GM12891 (cell line): ENCODE measurements around the gene SLC9A4.

ENCODE experiments used
- POLR2A ChIP-seq: IDR thresholded peaks from 2 replicates; pipeline ENCODE4 v1.6.1; 2011; ENCODE audit warnings: low read depth, low read length, control low read depth
- TAF1 ChIP-seq: IDR thresholded peaks from 2 replicates; pipeline ENCODE4 v1.6.1; 2011; ENCODE audit warnings: low read depth, low read length, control low read depth

DNA sequence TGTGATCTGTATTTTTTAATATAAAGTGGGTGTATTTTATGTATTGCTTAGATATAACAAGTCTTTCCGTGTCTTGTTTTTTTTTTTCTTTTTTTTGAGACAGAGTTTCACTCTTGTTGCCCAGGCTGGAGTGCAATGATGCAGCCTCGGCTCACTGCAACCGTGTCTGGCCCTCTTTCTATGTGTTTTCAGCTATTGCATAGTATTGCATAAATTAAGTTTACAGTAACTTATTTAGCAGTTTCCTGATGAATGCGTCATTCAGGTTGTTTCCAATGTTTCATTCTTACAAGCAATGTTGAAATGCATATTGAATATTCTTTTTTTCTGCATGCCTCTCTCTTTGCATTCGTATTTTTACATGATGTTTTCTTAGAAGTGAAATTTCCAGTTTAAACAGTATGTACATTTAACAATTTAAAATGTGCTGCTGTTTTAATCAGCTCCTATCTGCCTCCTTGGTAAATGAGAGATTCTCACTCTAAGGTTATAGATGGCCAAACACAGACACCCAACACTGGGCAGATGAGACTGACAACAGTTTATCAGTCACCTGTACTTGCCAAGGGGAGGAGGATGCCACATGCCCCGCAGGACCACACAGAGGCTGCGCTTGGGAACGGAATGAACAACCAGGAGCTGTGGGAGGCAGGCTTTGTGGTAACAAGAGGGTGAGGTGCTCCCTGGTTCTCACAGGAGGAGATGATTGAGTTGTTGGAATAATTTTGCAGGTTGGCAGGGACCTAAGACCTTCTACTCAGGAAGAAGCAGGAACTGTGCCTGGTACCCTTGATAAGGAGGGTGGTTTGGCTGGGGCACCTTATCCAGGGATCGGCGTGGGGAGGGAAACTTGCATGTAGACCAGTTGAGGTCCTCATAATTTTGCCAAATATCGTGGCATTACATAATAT is 7.5 kb downstream of the SLC9A4 start:
- no peak for TF ChIP-seq POLR2A
- TF ChIP-seq TAF1 = no peak
